ENCODE data around the gene NUP210.

Gene NUP210

GRCh38 chr3:13344663-13345062, 75.5 kb downstream of the NUP210 start:
- no peak for TF ChIP-seq CTCF (conservative IDR thresholded peaks at IDR 0.05; ENCODE audit: low read depth, low read length)
- no peaks in the 10 kb centered on the region for H3K27me3 ChIP-seq (ENCODE audit: insufficient read depth, low read depth)
- H3K4me2 ChIP-seq, result no peak overlapping the region
- no peak overlapping the region for H2AFZ ChIP-seq (ENCODE audit: low read depth)
- no peak overlapping the region for H3K27ac ChIP-seq
- H3K4me1 ChIP-seq (ENCODE audit: low read depth, poor library complexity, severe bottlenecking), result peaks cover 4% of the 10 kb centered on the region
- H3K36me3 ChIP-seq (ENCODE audit: insufficient read depth), result no peaks in the 10 kb centered on the region
- H3K9ac ChIP-seq, result no peak overlapping the region
- H3K4me3 ChIP-seq (IDR thresholded peaks at IDR 0.05; ENCODE audit: insufficient read depth, low read depth, low read length), result no peak overlapping the region
- H4K20me1 ChIP-seq (ENCODE audit: insufficient read depth), result no peaks in the 10 kb centered on the region
- no peaks in the 10 kb centered on the region for H3K79me2 ChIP-seq (ENCODE audit: insufficient read depth, low read depth)

GRCh38 chr3:13343601-13344000, 76.5 kb downstream of the NUP210 start:
- TF ChIP-seq CTCF (conservative IDR thresholded peaks at IDR 0.05; ENCODE audit: low read depth, low read length), result no peak
- Histone ChIP-seq H3K4me1 (ENCODE audit: low read depth, poor library complexity, severe bottlenecking) (peaks cover 15% of the 10 kb centered on the region), H3K4me3 (IDR thresholded peaks at IDR 0.05; ENCODE audit: insufficient read depth, low read depth, low read length) (no peak overlapping the region)

GRCh38 chr3:13341229-13341905, 78.8 kb downstream of the NUP210 start:
- H3K9ac ChIP-seq, result no peak overlapping the region
- no peaks in the 10 kb centered on the region for H4K20me1 ChIP-seq (ENCODE audit: insufficient read depth)
- peaks cover 35% of the 10 kb centered on the region for H3K4me1 ChIP-seq (ENCODE audit: low read depth, poor library complexity, severe bottlenecking)
- no peak overlapping the region for H3K27ac ChIP-seq
- no peaks in the 10 kb centered on the region for H3K27me3 ChIP-seq (ENCODE audit: insufficient read depth, low read depth)
- no peak for TF ChIP-seq CTCF (conservative IDR thresholded peaks at IDR 0.05; ENCODE audit: low read depth, low read length)
- H2AFZ ChIP-seq (ENCODE audit: low read depth), result no peak overlapping the region
- H3K79me2 ChIP-seq (ENCODE audit: insufficient read depth, low read depth), result no peaks in the 10 kb centered on the region
- H3K4me2 ChIP-seq, result no peak overlapping the region
- no peaks in the 10 kb centered on the region for H3K36me3 ChIP-seq (ENCODE audit: insufficient read depth)
- no peak overlapping the region for H3K4me3 ChIP-seq (IDR thresholded peaks at IDR 0.05; ENCODE audit: insufficient read depth, low read depth, low read length)

More at GRCh38 chr3:13343601-13344000, 76.5 kb downstream of the NUP210 start:
- Histone ChIP-seq H3K79me2 (ENCODE audit: insufficient read depth, low read depth) (no peaks in the 10 kb centered on the region), H3K27ac (no peak overlapping the region), H3K4me2 (no peak overlapping the region), H3K36me3 (ENCODE audit: insufficient read depth) (no peaks in the 10 kb centered on the region), H4K20me1 (ENCODE audit: insufficient read depth) (no peaks in the 10 kb centered on the region), H2AFZ (ENCODE audit: low read depth) (no peak overlapping the region), H3K9ac (no peak overlapping the region), H3K27me3 (ENCODE audit: insufficient read depth, low read depth) (no peaks in the 10 kb centered on the region)

- H3K4me1 ChIP-seq (ENCODE audit: low read depth, poor library complexity, severe bottlenecking), result peaks cover 49% of the 10 kb centered on the region
- no peak overlapping the region for H2AFZ ChIP-seq (ENCODE audit: low read depth)
- H4K20me1 ChIP-seq (ENCODE audit: insufficient read depth), result no peaks in the 10 kb centered on the region
- no peaks in the 10 kb centered on the region for H3K36me3 ChIP-seq (ENCODE audit: insufficient read depth)
- no peaks in the 10 kb centered on the region for H3K27me3 ChIP-seq (ENCODE audit: insufficient read depth, low read depth)
- no peak overlapping the region for H3K9ac ChIP-seq
- H3K4me2 ChIP-seq, result no peak overlapping the region
- H3K4me3 ChIP-seq (IDR thresholded peaks at IDR 0.05; ENCODE audit: insufficient read depth, low read depth, low read length), result no peak overlapping the region
- no peak overlapping the region for H3K27ac ChIP-seq
- TF ChIP-seq CTCF (conservative IDR thresholded peaks at IDR 0.05; ENCODE audit: low read depth, low read length), result no peak
- H3K79me2 ChIP-seq (ENCODE audit: insufficient read depth, low read depth), result no peaks in the 10 kb centered on the region
These were observed 80.3 kb downstream of the NUP210 start for GRCh38 chr3:13339833-13340232.
